ENCODE measurements around the gene PTAFR.

The PTAFR gene

GRCh38 chr1:28136922-28137613 is 39.4 kb downstream of the PTAFR start:
- no peak overlapping the region for H3K4me3 ChIP-seq (ENCODE audit: low read length)
- H3K36me3 ChIP-seq (ENCODE audit: control insufficient read depth, low read depth, low read length): no peaks in the 10 kb centered on the region
- no peaks in the 10 kb centered on the region for H3K4me1 ChIP-seq (ENCODE audit: control insufficient read depth, low read depth, low read length)
- no peak overlapping the region for H3K27ac ChIP-seq (ENCODE audit: low read length)
- H3K27me3 ChIP-seq (ENCODE audit: control insufficient read depth, insufficient read depth, low read length): no peaks in the 10 kb centered on the region
- H3K9me3 ChIP-seq (ENCODE audit: control insufficient read depth, low read depth, low read length): no peaks in the 10 kb centered on the region
- H3K9ac ChIP-seq (ENCODE audit: low read length): no peak overlapping the region

- Histone ChIP-seq H3K27ac (ENCODE audit: low read length) (no peak overlapping the region), H3K27me3 (ENCODE audit: control insufficient read depth, insufficient read depth, low read length) (no peaks in the 10 kb centered on the region), H3K4me1 (ENCODE audit: control insufficient read depth, low read depth, low read length) (no peaks in the 10 kb centered on the region), H3K9me3 (ENCODE audit: control insufficient read depth, low read depth, low read length) (no peaks in the 10 kb centered on the region), H3K9ac (ENCODE audit: low read length) (no peak overlapping the region), H3K36me3 (ENCODE audit: control insufficient read depth, low read depth, low read length) (no peaks in the 10 kb centered on the region), H3K4me3 (ENCODE audit: low read length) (no peak overlapping the region)
These were observed 40.1 kb downstream of the PTAFR start for GRCh38 chr1:28136169-28136921.

- Histone ChIP-seq H3K4me3 (ENCODE audit: low read length) (no peak overlapping the region), H3K9me3 (ENCODE audit: control insufficient read depth, low read depth, low read length) (no peaks in the 10 kb centered on the region), H3K27ac (ENCODE audit: low read length) (no peak overlapping the region), H3K27me3 (ENCODE audit: control insufficient read depth, insufficient read depth, low read length) (no peaks in the 10 kb centered on the region), H3K36me3 (ENCODE audit: control insufficient read depth, low read depth, low read length) (no peaks in the 10 kb centered on the region), H3K9ac (ENCODE audit: low read length) (no peak overlapping the region), H3K4me1 (ENCODE audit: control insufficient read depth, low read depth, low read length) (no peaks in the 10 kb centered on the region)
These were observed 40.9 kb downstream of the PTAFR start for GRCh38 chr1:28135371-28136168.

GRCh38 chr1:28134651-28135207 is 41.8 kb downstream of the PTAFR start:
- Histone ChIP-seq H3K27me3 (ENCODE audit: control insufficient read depth, insufficient read depth, low read length) (no peaks in the 10 kb centered on the region), H3K27ac (ENCODE audit: low read length) (no peak overlapping the region), H3K36me3 (ENCODE audit: control insufficient read depth, low read depth, low read length) (no peaks in the 10 kb centered on the region), H3K9me3 (ENCODE audit: control insufficient read depth, low read depth, low read length) (no peaks in the 10 kb centered on the region), H3K4me1 (ENCODE audit: control insufficient read depth, low read depth, low read length) (no peaks in the 10 kb centered on the region), H3K4me3 (ENCODE audit: low read length) (no peak overlapping the region), H3K9ac (ENCODE audit: low read length) (no peak overlapping the region)

- Histone ChIP-seq H3K9me3 (ENCODE audit: control insufficient read depth, low read depth, low read length) (no peaks in the 10 kb centered on the region), H3K36me3 (ENCODE audit: control insufficient read depth, low read depth, low read length) (no peaks in the 10 kb centered on the region), H3K9ac (ENCODE audit: low read length) (no peak overlapping the region), H3K4me1 (ENCODE audit: control insufficient read depth, low read depth, low read length) (no peaks in the 10 kb centered on the region), H3K27ac (ENCODE audit: low read length) (no peak overlapping the region), H3K4me3 (ENCODE audit: low read length) (no peak overlapping the region), H3K27me3 (ENCODE audit: control insufficient read depth, insufficient read depth, low read length) (no peaks in the 10 kb centered on the region)
These were observed 44.0 kb downstream of the PTAFR start for GRCh38 chr1:28132171-28133167.

GRCh38 chr1:28130901-28131300 is 45.6 kb downstream of the PTAFR start:
- H3K4me3 ChIP-seq (ENCODE audit: low read length): no peak overlapping the region
- H3K9me3 ChIP-seq (ENCODE audit: control insufficient read depth, low read depth, low read length): no peaks in the 10 kb centered on the region
- H3K27me3 ChIP-seq (ENCODE audit: control insufficient read depth, insufficient read depth, low read length): no peaks in the 10 kb centered on the region
- H3K4me1 ChIP-seq (ENCODE audit: control insufficient read depth, low read depth, low read length): no peaks in the 10 kb centered on the region
- H3K9ac ChIP-seq (ENCODE audit: low read length): no peak overlapping the region
- H3K27ac ChIP-seq (ENCODE audit: low read length): no peak overlapping the region
- H3K36me3 ChIP-seq (ENCODE audit: control insufficient read depth, low read depth, low read length): no peaks in the 10 kb centered on the region

GRCh38 chr1:28129150-28129549 is 47.3 kb downstream of the PTAFR start:
- Histone ChIP-seq H3K27ac (ENCODE audit: low read length) (no peak overlapping the region), H3K4me3 (ENCODE audit: low read length) (no peak overlapping the region), H3K36me3 (ENCODE audit: control insufficient read depth, low read depth, low read length) (no peaks in the 10 kb centered on the region), H3K9ac (ENCODE audit: low read length) (no peak overlapping the region), H3K9me3 (ENCODE audit: control insufficient read depth, low read depth, low read length) (no peaks in the 10 kb centered on the region), H3K27me3 (ENCODE audit: control insufficient read depth, insufficient read depth, low read length) (no peaks in the 10 kb centered on the region), H3K4me1 (ENCODE audit: control insufficient read depth, low read depth, low read length) (no peaks in the 10 kb centered on the region)

- H3K4me1 ChIP-seq (ENCODE audit: control insufficient read depth, low read depth, low read length): no peaks in the 10 kb centered on the region
- no peak overlapping the region for H3K9ac ChIP-seq (ENCODE audit: low read length)
- no peak overlapping the region for H3K4me3 ChIP-seq (ENCODE audit: low read length)
- H3K36me3 ChIP-seq (ENCODE audit: control insufficient read depth, low read depth, low read length): no peaks in the 10 kb centered on the region
- no peaks in the 10 kb centered on the region for H3K27me3 ChIP-seq (ENCODE audit: control insufficient read depth, insufficient read depth, low read length)
- no peak overlapping the region for H3K27ac ChIP-seq (ENCODE audit: low read length)
- H3K9me3 ChIP-seq (ENCODE audit: control insufficient read depth, low read depth, low read length): no peaks in the 10 kb centered on the region
These were observed 48.8 kb downstream of the PTAFR start for GRCh38 chr1:28127617-28128257.

GRCh38 chr1:28126783-28127490 is 49.6 kb downstream of the PTAFR start:
- no peaks in the 10 kb centered on the region for H3K36me3 ChIP-seq (ENCODE audit: control insufficient read depth, low read depth, low read length)
- H3K27ac ChIP-seq (ENCODE audit: low read length): no peak overlapping the region
- no peaks in the 10 kb centered on the region for H3K27me3 ChIP-seq (ENCODE audit: control insufficient read depth, insufficient read depth, low read length)
- no peaks in the 10 kb centered on the region for H3K9me3 ChIP-seq (ENCODE audit: control insufficient read depth, low read depth, low read length)
- H3K4me1 ChIP-seq (ENCODE audit: control insufficient read depth, low read depth, low read length): no peaks in the 10 kb centered on the region
- H3K4me3 ChIP-seq (ENCODE audit: low read length): no peak overlapping the region
- no peak overlapping the region for H3K9ac ChIP-seq (ENCODE audit: low read length)

- Histone ChIP-seq H3K4me3 (ENCODE audit: low read length) (no peak overlapping the region), H3K9ac (ENCODE audit: low read length) (no peak overlapping the region), H3K4me1 (ENCODE audit: control insufficient read depth, low read depth, low read length) (no peaks in the 10 kb centered on the region), H3K9me3 (ENCODE audit: control insufficient read depth, low read depth, low read length) (no peaks in the 10 kb centered on the region), H3K27me3 (ENCODE audit: control insufficient read depth, insufficient read depth, low read length) (no peaks in the 10 kb centered on the region), H3K36me3 (ENCODE audit: control insufficient read depth, low read depth, low read length) (no peaks in the 10 kb centered on the region), H3K27ac (ENCODE audit: low read length) (no peak overlapping the region)
These were observed 50.3 kb downstream of the PTAFR start for GRCh38 chr1:28126212-28126611.
